K562 (cell line): ENCODE data around the gene SRL. TPM values are rescaled to one million over a fixed set of nuclear protein-coding genes. Genes with fewer than 3 reads are reported as not detected.
A peak's percentile ranks its signal among the peaks of the same experiment; 100 is the strongest.

ENCODE experiments used
- ATAC-seq: fragments of 200-7000 bp; cut with Tn5 transposase; 3 replicates; pipeline ENCODE4 v1.9.1; 2020; ENCODE audit warnings: moderate library complexity
- BruUV-seq: library from RNA; stranded (reverse); fragments of 400-500 nt; replicated peaks from 2 replicates; lab custom pipeline; 2021; lab: Mats Ljungman, UMichigan
- CTCF ChIA-PET: fragments of 300-600 bp; formaldehyde crosslinking; extraction: SDS; loops from one replicate; lab custom pipeline; 2021; ENCODE audit warnings: low intra/inter-chr PET ratio; lab: Yijun Ruan, JAX
- POLR2A ChIA-PET: fragments of 300-600, 350-650 bp; sonication (Branson Sonifier 250); formaldehyde crosslinking; extraction: SDS; loops from one replicate; lab custom pipeline; 2021; ENCODE audit warnings: antibody characterized with exemption, inconsistent platforms; lab: Yijun Ruan, JAX
- DNase-seq, 4 experiments: peaks; one replicate each; pipeline versions ENCODE4 v3.0.0 to v3.0.0-alpha.2; 2011 to 2018; ENCODE audit warnings: low spot score in 3 of 4, mixed read lengths in 3 of 4; ENCODE audit errors: extremely low read depth in 1 of 4
- FAIRE-seq: peaks from 2 replicates; lab custom pipeline; 2011; peaks lifted over from hg19 to GRCh38; lab: Jason Lieb, UNC
- H2AFZ ChIP-seq: 2 replicates; pipeline ENCODE4 v1.6.0; 2011; ENCODE audit warnings: low read depth, low read length, control low read depth, inconsistent platforms
- H3K27ac ChIP-seq: fragments of 200-600 bp; 3 replicates; pipeline ENCODE4 v1.8.0; 2011; ENCODE audit warnings: low read depth, mild to moderate bottlenecking, control low read depth, inconsistent platforms, low read length, moderate library complexity, mixed read lengths; ENCODE audit errors: extremely low read depth
- H3K27me3 ChIP-seq, 2 experiments: fragments of 300-600 bp in 1 of 2; 2 replicates in 1 of 2; 3 replicates in 1 of 2; pipeline versions ENCODE4 v1.6.0 to v1.8.0; 2011; ENCODE audit warnings: inconsistent platforms in 2 of 2, low read length in 2 of 2, mild to moderate bottlenecking in 1 of 2, mixed read lengths in 1 of 2, moderate library complexity in 1 of 2; ENCODE audit not compliant: control insufficient read depth in 2 of 2, insufficient read depth in 2 of 2
- H3K36me3 ChIP-seq: fragments of 300-600 bp; 3 replicates; pipeline ENCODE4 v1.8.0; 2011; ENCODE audit warnings: mild to moderate bottlenecking, low read length, inconsistent platforms; ENCODE audit not compliant: control insufficient read depth, insufficient read depth
- H3K4me1 ChIP-seq, 2 experiments: fragments of 200-600 bp in 1 of 2; replicated peaks in 1 of 2; 2 replicates in 1 of 2; 3 replicates in 1 of 2; pipeline versions ENCODE4 v1.5.1 to v1.8.0; 2011; ENCODE audit warnings: inconsistent platforms in 2 of 2, low read length in 2 of 2, mild to moderate bottlenecking in 1 of 2, mixed read lengths in 1 of 2, moderate library complexity in 1 of 2; ENCODE audit not compliant: control insufficient read depth in 2 of 2, insufficient read depth in 2 of 2
- H3K4me2 ChIP-seq: 2 replicates; pipeline ENCODE4 v1.6.1; 2011; ENCODE audit warnings: low read length, control low read depth, inconsistent platforms, mixed read lengths; ENCODE audit not compliant: insufficient read depth
- H3K4me3 ChIP-seq: fragments of 200-600 bp; sonication (generic), shearing (Covaris generic); 2 replicates; pipeline ENCODE4 v1.5.1; 2016; ENCODE audit warnings: control low read depth, inconsistent platforms
- H3K79me2 ChIP-seq: fragments of 200-600 bp; 3 replicates; pipeline ENCODE4 v1.8.0; 2011; ENCODE audit warnings: low read length, inconsistent platforms; ENCODE audit not compliant: control insufficient read depth, insufficient read depth
- H3K9ac ChIP-seq, 2 experiments: 2 replicates each; pipeline versions ENCODE4 v1.6.0 to v1.6.1; 2011; ENCODE audit warnings: low read depth in 2 of 2, low read length in 2 of 2, control low read depth in 1 of 2, inconsistent platforms in 1 of 2, mild to moderate bottlenecking in 1 of 2, mixed read lengths in 1 of 2; ENCODE audit not compliant: insufficient read depth in 1 of 2
- H3K9me1 ChIP-seq: one replicate; pipeline ENCODE4 v1.6.0; 2011; ENCODE audit warnings: inconsistent platforms, mild to moderate bottlenecking, low read length, moderate library complexity; ENCODE audit not compliant: control insufficient read depth, insufficient read depth
- H3K9me3 ChIP-seq: replicated peaks from 2 replicates; pipeline ENCODE4 v1.5.1; 2011; ENCODE audit warnings: low read depth, low read length, inconsistent platforms; ENCODE audit not compliant: control insufficient read depth, insufficient read depth
- H4K20me1 ChIP-seq: replicated peaks from 2 replicates; pipeline ENCODE4 v1.6.1; 2011; ENCODE audit warnings: low read length, inconsistent platforms, mixed read lengths; ENCODE audit not compliant: control insufficient read depth, insufficient read depth
- ARID1B ChIP-seq: fragments of 450-650 bp; IDR thresholded peaks from 2 replicates; pipeline ENCODE4 v1.6.1; 2016; ENCODE audit warnings: antibody characterized with exemption, mild to moderate bottlenecking, inconsistent platforms
- HMG20A ChIP-seq: fragments of 450-650 bp; formaldehyde crosslinking; conservative IDR thresholded peaks from 2 replicates; pipeline ENCODE4 v1.4.0; 2020; ENCODE audit warnings: mild to moderate bottlenecking, mixed read lengths
- HNRNPUL1 ChIP-seq: fragments of 200-400 bp; formaldehyde crosslinking; IDR thresholded peaks from 2 replicates; pipeline ENCODE4 v1.6.1; 2017; ENCODE audit warnings: low read length
- NRF1 ChIP-seq, 2 experiments: fragments of 450-650 bp; IDR thresholded peaks in 1 of 2; conservative IDR thresholded peaks in 1 of 2; 2 replicates each; pipeline ENCODE4 v1.6.1; 2014; ENCODE audit warnings: mild to moderate bottlenecking in 2 of 2
- RBBP5 ChIP-seq: fragments of 200-600 bp; sonication (generic); IDR thresholded peaks from 2 replicates; pipeline ENCODE4 v1.6.1; 2012; ENCODE audit warnings: borderline replicate concordance, mild to moderate bottlenecking, low read length, control low read depth, inconsistent platforms; ENCODE audit not compliant: insufficient read depth, poor library complexity, severe bottlenecking
- SMAD3 ChIP-seq: fragments of 450-650 bp; formaldehyde crosslinking; conservative IDR thresholded peaks from 2 replicates; pipeline ENCODE4 v1.4.0; 2020; ENCODE audit warnings: mild to moderate bottlenecking
- ZBTB1 ChIP-seq: sonication (generic); formaldehyde crosslinking; IDR thresholded peaks from 2 replicates; pipeline ENCODE4 v1.8.1; 2023; ENCODE audit warnings: missing genetic modification reagents, low read depth, mild to moderate bottlenecking, borderline replicate concordance
- ZNF239 ChIP-seq: fragments of 250-450 bp; sonication (Bioruptor Pico); IDR thresholded peaks from 2 replicates; pipeline ENCODE4 v1.4.0; 2020; ENCODE audit warnings: mild to moderate bottlenecking
- WGBS: fragments of 100-300 bp; shearing (Covaris generic); methylation state at CpG from one replicate; pipeline ENCODE4 v1.1.6; 2016; ENCODE audit warnings: low coverage, mixed read lengths; ENCODE audit not compliant: insufficient coverage; ENCODE audit errors: missing lambda C conversion rate; 5-methylcytosine and 5-hydroxymethylcytosine counted together
- in situ Hi-C: fragments of 300-500 bp; cut with MboI; formaldehyde crosslinking; loops from 4 replicates; pipeline ENCODE4 v1.15.0; 2018; ENCODE audit warnings: inconsistent platforms, mixed read lengths
- intact Hi-C: fragments of 100-400 bp; cut with micrococcal nuclease; formaldehyde crosslinking; loops from 2 replicates; pipeline ENCODE4 v1.14.2; 2022
- polyA plus RNA-seq, 8 experiments: library from polyadenylated mRNA; depleted of rRNA in 4 of 8; stranded (reverse) in 5 of 8; unstranded in 3 of 8; fragments of >200 nt; fragmentation: Nextera tagmentation in 2 of 8; fragmentation: Illumina TruSeq in 1 of 8; extraction: Ambion mirVana in 2 of 8; extraction: Trizol in 1 of 8; gene quantifications; 2 replicates each; pipeline versions ENCODE4 v1.2.1 to v1.2.3, GENCODE V29; 2011 to 2014; ENCODE audit warnings: inconsistent platforms in 1 of 8, missing spikeins in 1 of 8
- total RNA-seq, 7 experiments: library from RNA; depleted of rRNA in 6 of 7; stranded (reverse); fragments of >200 nt in 6 of 7; fragmentation: Illumina TruSeq in 2 of 7; extraction: Trizol in 2 of 7; gene quantifications; 2 replicates each; pipeline versions ENCODE4 v1.2.1 to v1.2.3, GENCODE V29; 2011 to 2021; ENCODE audit warnings: low replicate concordance in 1 of 7
- TF ChIP-seq, protein P1 (sequence below): fragments of 250-450 bp; sonication (Bioruptor Pico); IDR thresholded peaks from 2 replicates; pipeline ENCODE4 v1.8.0; 2022; ENCODE audit warnings: inconsistent platforms, mild to moderate bottlenecking, moderate library complexity, borderline replicate concordance

The SRL gene
- total and polyA plus RNA-seq, 9 of the 15 experiments (the other 6 are each of a cell fraction or from before 2014, with no cell fraction given) = 0.01 TPM; not detected in 8

DNA sequence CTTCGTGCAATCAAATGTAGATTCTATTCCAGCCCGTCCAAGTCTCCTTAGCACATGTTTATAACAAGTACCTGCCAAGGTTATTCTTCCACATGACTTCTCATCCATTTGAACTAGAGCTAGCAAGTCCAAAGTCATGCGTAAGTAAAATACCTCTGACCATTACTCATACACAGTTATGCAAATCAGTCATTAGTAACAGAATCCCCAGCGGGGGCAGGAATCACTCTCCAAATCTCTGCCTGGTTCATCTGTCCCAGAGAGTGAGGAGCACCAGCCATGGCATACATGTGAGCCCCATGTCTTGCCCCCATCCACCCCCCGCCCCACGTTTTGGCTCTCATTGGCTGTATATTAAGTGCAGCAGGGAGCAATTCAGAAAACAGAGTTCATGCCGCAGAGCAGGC is 27.7 kb downstream of the SRL start:
- ChIA-PET CTCF (no interaction called here), POLR2A (interaction anchor here (0.7 kb wide), 1 partner anchor 221 kb away, joined by 3 read pairs; no protein-coding TSS in a partner anchor)
- no peak for TF ChIP-seq RBBP5
- no peak for TF ChIP-seq ARID1B
- TF ChIP-seq SMAD3 (CRISPR knock-in tag) = no peak
- TF ChIP-seq, protein P1, sequence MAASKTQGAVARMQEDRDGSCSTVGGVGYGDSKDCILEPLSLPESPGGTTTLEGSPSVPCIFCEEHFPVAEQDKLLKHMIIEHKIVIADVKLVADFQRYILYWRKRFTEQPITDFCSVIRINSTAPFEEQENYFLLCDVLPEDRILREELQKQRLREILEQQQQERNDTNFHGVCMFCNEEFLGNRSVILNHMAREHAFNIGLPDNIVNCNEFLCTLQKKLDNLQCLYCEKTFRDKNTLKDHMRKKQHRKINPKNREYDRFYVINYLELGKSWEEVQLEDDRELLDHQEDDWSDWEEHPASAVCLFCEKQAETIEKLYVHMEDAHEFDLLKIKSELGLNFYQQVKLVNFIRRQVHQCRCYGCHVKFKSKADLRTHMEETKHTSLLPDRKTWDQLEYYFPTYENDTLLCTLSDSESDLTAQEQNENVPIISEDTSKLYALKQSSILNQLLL = no peak
- peak; percentile 40 to 46; a peak in 3 of 4 replicates for TF ChIP-seq NRF1 (conservative IDR thresholded peaks at IDR 0.05 in 1 of 2, IDR thresholded peaks at IDR 0.05 in 1 of 2)
- TF ChIP-seq HNRNPUL1 = no peak
- TF ChIP-seq ZBTB1 (CRISPR knock-in tag) = no peak
- no peak for TF ChIP-seq ZNF239 (CRISPR knock-in tag)
- no peak for TF ChIP-seq HMG20A
- in situ Hi-C loops = no loop called here
- H3K9me1 ChIP-seq = no peaks in the 10 kb centered on the region
- peaks cover 17 to 45% of the 10 kb centered on the region in 2 experiments; a peak in 4 of 5 replicates for H3K27me3 ChIP-seq
- H3K79me2 ChIP-seq = no peaks in the 10 kb centered on the region
- H3K4me3 ChIP-seq = no peak overlapping the region
- no peak overlapping the region for H3K9ac ChIP-seq
- H3K4me2 ChIP-seq = no peak overlapping the region
- DNase-seq (no peak), FAIRE-seq (no peak), ATAC-seq (no peak)
- H2AFZ ChIP-seq = no peak overlapping the region
- H3K27ac ChIP-seq = no peak overlapping the region
- WGBS = 2% methylated on average over 7 of the region's 7 CpGs
- H3K4me1 ChIP-seq = 0 out of 5 replicates have a peak, but pooled peaks cover 0 to 4% of the 10 kb centered on the region in 2 experiments
- H3K36me3 ChIP-seq = no peaks in the 10 kb centered on the region
- no TSS peak for BruUV-seq
- H3K9me3 ChIP-seq = no peaks in the 10 kb centered on the region
- intact Hi-C loops = no loop called here
- H4K20me1 ChIP-seq = 0 out of 2 replicates have a peak, but pooled peaks cover 3% of the 10 kb centered on the region
